Sciatic nerve (tissue), 2 donors: ENCODE results near the gene ADAMTS9. TPM values are rescaled to one million over a fixed set of nuclear protein-coding genes. Genes with fewer than 3 reads are reported as not detected.

Source experiments
- ATAC-seq: fragments of 200-7000 bp; cut with Tn5 transposase; one replicate; pipeline ENCODE4 v1.9.1; 2020; ENCODE audit warnings: mild to moderate bottlenecking, moderate library complexity
- DNase-seq: peaks from one replicate; pipeline ENCODE4 v3.0.0-alpha.2; 2020; ENCODE audit warnings: low spot score
- intact Hi-C: fragments of 100-400 bp; cut with DNase I; formaldehyde crosslinking; loops from one replicate; pipeline ENCODE4 v1.14.2; 2022
- total RNA-seq: library from RNA; stranded (reverse); fragmentation: NEBNext Ultra II Directional; extraction: Animal tissue kit (Norgen Biotek cat#: 25700); gene quantifications from one replicate; pipeline ENCODE4 v1.2.1, GENCODE V29; 2021
- donor health status: DM: no; HTN: no; CAD: no.
- donor health status: DM: no; HTN: no; CAD: no.

Gene ADAMTS9
- total RNA-seq, 1 donor from 2014 or later = 185 TPM

- ATAC-seq (no peak), DNase-seq (no peak)
- intact Hi-C loops = no loop called here
Measured at GRCh38 chr3:64518950-64519349, 168.8 kb downstream of the ADAMTS9 start.

- DNase-seq (no peak), ATAC-seq (no peak)
- intact Hi-C loops = no loop called here
Measured at GRCh38 chr3:64518496-64518895, 169.3 kb downstream of the ADAMTS9 start.

DNA sequence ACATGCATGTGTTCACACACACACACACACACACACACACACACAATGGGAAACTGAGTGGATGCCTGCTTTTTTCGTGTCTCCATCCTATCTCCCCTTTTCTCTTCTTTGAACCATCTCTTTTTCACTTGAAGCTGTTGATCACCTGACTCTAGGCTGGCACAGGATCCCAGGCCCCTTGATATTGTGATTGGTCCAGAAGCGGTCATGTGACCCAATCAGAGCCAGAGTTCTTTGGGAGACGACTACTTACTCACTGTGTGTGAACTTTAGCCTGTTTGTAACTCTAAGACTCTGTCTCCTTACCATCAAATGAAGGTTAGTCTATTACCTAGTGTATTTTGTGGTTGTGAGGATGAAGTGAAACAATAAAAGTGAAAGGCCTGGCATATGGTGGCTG, 172.9 kb downstream of the ADAMTS9 start:
- ATAC-seq (no peak), DNase-seq (no peak)
- intact Hi-C loops = no loop called here

- intact Hi-C loops = no loop called here
- ATAC-seq = no peak
- DNase-seq = no peak
Measured at GRCh38 chr3:64509206-64509605, 178.6 kb downstream of the ADAMTS9 start.

GRCh38 chr3:64508140-64508539, 179.7 kb downstream of the ADAMTS9 start:
- ATAC-seq (no peak), DNase-seq (no peak)
- intact Hi-C loops = no loop called here

GRCh38 chr3:64506255-64506654, 181.5 kb downstream of the ADAMTS9 start:
- ATAC-seq (no peak), DNase-seq (no peak)
- intact Hi-C loops = no loop called here

- intact Hi-C loops = no loop called here
- no peak for ATAC-seq
- DNase-seq = no peak
Measured at GRCh38 chr3:64505419-64505818, 182.4 kb downstream of the ADAMTS9 start.

GRCh38 chr3:64502284-64502683, 185.5 kb downstream of the ADAMTS9 start:
- no peak for DNase-seq
- intact Hi-C loops = no loop called here
- no peak for ATAC-seq

- intact Hi-C loops = no loop called here
- DNase-seq = no peak
- no peak for ATAC-seq
Measured at GRCh38 chr3:64501298-64501906, 186.4 kb downstream of the ADAMTS9 start.

DNA sequence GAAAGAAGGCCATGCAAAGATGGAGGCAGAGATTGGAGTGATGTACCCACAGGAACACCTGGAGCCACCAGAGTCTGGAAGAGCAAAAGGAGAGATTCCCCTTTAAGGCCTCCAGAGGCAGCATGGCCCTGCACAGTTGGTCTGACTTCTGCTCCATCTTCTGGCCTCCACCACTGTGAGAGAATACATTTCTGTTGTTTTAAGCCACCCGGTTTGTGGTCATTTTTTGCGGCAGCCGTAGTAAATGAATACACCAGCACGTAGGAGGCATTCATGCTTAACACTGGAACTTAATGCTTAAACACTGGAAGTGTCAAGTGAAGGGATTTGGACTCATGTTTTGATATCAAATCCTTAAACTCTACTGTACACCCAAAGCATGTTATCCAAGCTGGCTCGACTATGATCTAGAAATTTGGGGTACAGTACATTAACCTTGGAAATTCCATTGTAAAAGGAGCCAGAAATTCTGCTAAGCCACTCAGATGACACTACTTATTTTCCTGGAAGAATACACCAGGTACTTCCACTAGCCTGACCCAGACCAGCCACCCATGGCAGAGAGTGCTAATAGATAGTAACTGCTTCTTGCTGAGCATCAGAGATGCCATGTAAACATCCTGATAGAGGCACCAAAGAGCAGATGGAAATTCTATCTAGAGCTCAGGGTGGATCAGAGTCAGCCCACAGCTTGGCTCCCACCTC, 190.9 kb downstream of the ADAMTS9 start:
- intact Hi-C loops = no loop called here
- ATAC-seq = no peak
- DNase-seq = no peak

DNA sequence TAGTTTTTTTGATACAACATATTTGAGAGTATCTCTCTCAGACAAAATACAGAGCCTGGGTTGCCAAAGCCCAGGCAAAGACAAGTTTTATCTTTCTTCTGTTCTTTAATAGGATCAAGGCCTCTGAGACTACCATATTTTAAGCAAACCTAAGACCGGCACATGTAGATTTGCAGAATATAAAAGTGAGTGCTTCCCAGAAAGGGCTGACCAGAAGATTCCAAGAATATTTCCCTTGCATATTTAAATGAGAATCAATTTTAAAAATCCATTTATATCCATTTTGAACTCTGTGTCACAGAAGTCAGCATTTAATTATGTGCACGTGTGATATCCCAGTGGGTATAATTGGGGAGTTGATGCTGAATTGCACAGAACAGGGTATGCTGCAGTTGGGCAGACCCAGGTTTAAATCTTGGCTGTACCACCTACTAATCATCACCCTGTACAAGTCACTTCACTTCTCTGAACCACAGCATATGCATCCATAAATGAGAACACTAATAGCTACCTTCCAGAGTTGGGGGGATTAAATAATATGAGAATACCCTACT, 191.9 kb downstream of the ADAMTS9 start:
- intact Hi-C loops = no loop called here
- ATAC-seq (no peak), DNase-seq (no peak)

DNA sequence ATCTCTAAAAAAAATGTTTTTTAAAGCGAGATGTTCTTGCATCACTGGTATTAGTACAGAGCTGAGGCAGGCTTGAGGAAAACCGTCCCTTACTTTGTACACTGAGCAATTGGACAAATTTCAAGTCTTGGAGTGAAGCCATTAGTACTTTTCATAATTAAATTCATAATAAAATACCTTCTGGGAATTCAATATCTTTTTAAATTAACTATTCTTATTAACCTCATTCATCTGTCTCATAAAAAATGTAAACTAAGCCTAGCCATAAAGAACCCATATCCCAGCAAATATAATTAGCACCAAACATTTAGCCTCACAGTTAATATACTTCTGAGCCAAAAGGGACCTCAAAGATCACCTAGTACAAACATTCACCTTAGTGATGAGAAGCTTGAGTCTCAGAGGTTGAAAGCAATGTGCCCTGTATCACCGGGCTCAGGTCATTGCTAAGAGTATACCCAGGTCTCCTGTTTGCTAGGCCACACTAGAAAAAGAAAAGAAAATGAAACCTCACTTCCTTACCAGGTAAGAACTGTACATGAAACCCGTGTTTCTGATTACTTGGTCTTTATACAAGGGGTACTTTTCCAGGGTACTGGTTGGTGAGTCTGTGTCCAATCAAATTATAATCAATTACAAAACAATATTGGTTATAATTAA, 192.5 kb downstream of the ADAMTS9 start:
- intact Hi-C loops = no loop called here
- ATAC-seq = no peak
- no peak for DNase-seq

- DNase-seq (no peak), ATAC-seq (no peak)
- intact Hi-C loops = no loop called here
Measured at GRCh38 chr3:64494526-64494925, 193.3 kb downstream of the ADAMTS9 start.

- ATAC-seq (no peak), DNase-seq (no peak)
- intact Hi-C loops = no loop called here
Measured at GRCh38 chr3:64493149-64493548, 194.7 kb downstream of the ADAMTS9 start.

DNA sequence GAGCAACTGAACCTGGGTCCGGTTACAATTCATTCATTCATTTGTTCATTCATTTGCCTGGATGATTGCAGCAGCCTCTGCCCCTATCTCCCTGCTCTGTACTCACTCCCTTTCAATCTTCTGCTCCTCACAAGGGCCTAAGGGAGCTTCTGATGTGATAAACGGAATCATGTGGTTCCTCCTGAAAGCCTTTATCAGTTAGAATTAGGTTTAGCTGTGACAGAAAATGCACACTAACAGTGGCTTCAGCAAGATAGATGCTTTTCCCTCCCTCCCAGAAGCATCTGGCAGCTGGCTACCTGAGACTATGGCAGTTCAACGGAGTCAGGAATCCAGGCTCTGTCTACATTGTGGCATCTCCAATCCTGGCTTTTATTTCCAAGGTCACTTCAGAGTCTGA, 196.0 kb downstream of the ADAMTS9 start:
- DNase-seq (no peak), ATAC-seq (no peak)
- intact Hi-C loops = no loop called here

GRCh38 chr3:64490180-64490724, 197.5 kb downstream of the ADAMTS9 start:
- DNase-seq = no peak
- ATAC-seq = peak; percentile 5
- intact Hi-C loops = no loop called here

DNA sequence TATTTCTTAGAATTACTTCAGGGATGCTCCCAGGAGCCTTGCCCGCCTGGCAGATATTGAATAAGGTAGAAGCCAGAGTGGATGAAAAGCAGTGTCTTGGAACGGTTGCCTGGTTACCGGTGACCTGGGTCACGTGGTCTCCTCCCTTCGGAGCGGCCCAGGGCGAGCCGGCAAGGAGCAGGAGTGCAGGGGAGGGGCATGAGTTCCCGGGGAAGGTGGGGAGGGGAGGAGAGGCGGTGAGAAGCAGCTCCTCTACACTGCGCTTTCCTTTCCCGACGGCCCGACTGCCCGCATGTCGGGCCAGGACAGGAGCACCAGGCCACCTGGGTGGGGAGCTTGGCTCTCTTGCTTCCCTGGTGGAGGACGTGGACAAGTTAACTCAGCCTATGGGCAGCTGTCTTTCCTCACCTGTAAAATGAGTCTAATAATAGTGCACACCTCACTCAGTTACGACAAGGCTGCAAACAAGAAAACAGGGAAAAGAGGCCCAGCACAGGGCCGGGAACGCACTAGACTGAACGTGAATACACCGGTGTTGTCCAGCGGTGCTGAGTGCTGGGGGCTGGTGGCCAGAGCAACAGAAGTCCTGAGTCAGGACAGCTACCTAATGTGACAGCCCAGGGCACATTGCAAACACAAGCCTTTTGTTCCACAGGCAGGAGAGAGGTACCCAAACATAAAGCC, 198.3 kb downstream of the ADAMTS9 start:
- ATAC-seq = peak; percentile 79
- intact Hi-C loops = loop anchor here (5.0 kb wide), 1 partner anchor 457 kb away; no protein-coding TSS in a partner anchor
- DNase-seq = no peak

- intact Hi-C loops = loop anchor here (5.0 kb wide), 1 partner anchor 457 kb away; no protein-coding TSS in a partner anchor
- ATAC-seq (peak; percentile 6), DNase-seq (no peak)
Measured at GRCh38 chr3:64488939-64489338, 198.9 kb downstream of the ADAMTS9 start.

DNA sequence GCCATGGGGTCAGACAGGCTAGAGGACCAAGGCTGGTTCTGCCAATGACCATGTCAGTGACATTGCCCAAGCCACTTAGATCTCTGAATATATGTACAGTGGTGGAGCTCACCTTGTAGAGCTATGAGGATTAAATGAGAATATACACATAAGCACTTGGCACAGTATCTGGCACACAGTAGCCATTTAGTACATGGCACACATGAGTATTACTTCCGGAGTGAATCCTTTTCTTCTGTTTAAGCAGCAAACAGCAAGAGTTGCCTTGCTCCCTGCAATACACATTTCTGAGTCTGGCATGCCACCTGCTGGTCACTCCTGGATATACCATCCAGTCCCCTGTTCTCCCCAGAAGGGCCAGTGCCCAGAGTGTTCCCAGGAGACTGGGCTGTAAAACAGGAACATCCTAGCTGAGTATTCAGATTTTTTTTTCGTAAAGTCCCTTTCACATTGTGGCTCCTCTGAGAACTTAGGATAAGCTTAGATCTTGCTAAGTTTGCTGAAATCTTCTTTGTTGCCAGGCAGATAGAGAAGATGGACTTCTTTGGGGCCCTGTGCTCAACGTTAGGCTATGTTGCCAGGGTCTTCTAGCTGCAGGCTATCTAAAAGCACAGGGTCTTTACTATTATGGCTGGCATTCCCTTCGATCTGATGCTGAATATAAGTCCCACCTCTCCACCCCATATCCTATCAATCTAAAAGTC, 203.4 kb downstream of the ADAMTS9 start:
- peak; percentile 92 for ATAC-seq
- peak; percentile 90 for DNase-seq
- intact Hi-C loops = no loop called here
